SH-SY5Y (cell line): Measurements from ENCODE around the gene MAP2K7.

Source experiments
- GATA2 ChIP-seq: IDR thresholded peaks from 2 replicates; pipeline ENCODE4 v1.6.1; 2011; ENCODE audit warnings: mild to moderate bottlenecking, low read depth, low read length
- GATA3 ChIP-seq: IDR thresholded peaks from 2 replicates; pipeline ENCODE4 v1.6.1; 2011; ENCODE audit warnings: low read depth, mild to moderate bottlenecking, low read length, moderate library complexity

DNA sequence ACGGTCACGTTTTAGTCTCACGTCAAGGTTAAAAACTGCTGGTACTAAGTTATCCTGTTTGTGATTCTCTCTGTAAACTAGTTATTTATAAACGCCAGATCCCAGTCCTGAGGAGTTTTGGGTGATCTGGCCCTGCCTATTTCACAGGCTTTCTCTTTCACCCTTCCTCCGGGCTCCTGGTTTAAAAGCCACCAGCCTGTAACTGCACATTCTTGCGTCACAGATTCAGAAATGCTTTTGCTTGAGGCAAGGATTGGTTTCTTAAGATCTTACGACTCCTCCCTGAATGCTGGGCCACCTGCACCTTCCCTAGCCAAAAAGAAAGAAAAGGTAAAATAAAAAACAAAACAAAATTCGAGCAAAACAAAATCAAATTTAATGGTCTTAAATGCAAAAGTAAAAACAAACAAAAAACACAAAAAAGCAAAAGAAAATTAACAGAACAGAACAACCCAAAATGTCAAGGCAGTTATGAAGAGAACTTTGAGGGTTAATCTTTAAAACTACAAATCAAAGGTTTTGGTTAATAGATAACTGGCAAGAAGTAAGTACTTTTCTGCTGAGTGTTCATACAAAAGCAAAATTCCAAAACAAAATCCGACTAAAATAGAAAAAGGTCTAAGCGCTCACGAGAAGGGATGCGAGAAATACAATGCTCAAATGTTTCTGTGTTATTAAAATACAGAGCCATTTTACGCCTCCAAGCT is 58.4 kb downstream of the MAP2K7 start:
- no peak for TF ChIP-seq GATA2
- no peak for TF ChIP-seq GATA3
